GM08714 (cell line): ENCODE data around the gene CRELD2.

Source experiments
- H3K4me3 ChIP-seq: fragments of 200-500 bp; sonication (Bioruptor generic); 2 replicates; pipeline ENCODE4 v1.5.1; 2014; ENCODE audit warnings: mild to moderate bottlenecking, low read length, inconsistent platforms
- ZNF274 ChIP-seq: IDR thresholded peaks from 2 replicates; pipeline ENCODE4 v1.6.1; 2012; ENCODE audit warnings: mild to moderate bottlenecking, low read depth, low read length

CRELD2 gene

DNA sequence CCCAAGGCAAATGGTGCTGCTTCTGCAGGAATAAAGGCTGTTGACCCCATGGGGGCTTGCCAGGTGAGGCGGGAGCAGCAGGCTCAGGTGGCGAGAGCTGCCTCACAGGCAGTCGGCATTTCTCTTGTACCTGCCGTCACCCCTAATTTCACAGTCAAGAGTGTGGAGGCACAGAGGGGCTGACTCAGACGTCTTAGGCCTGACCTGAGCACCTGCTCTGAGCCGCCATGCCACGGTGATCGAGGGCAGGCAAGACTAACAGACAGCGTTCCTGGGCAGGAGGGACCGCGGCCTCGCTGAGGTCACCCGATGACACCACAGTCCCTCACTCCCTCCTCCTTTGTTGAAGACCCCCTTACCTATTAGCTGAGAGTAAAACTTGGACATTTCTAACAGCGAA lies 5.4 kb upstream of the CRELD2 start:
- no peak overlapping the region for H3K4me3 ChIP-seq
- no peak for TF ChIP-seq ZNF274

DNA sequence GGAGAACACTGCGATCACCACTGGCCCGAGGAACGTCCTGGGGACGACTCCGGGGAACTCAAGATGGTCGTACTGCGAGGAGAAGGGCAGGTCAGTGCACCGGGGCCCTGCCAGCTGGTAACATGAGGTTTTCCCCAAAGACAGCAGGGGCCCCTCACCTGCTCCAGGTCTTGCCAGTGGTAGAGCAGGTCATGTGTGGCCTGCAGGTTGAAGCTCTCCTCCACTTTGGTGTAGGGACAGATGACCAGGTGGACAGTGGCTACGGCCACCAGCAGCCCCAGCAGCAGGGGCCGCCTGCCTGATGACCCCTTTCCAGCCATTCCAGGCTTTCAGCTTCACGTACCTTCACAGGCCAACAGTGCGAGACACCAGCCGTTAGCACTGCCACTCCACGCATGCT lies 5.0 kb upstream of the CRELD2 start:
- no peak overlapping the region for H3K4me3 ChIP-seq
- TF ChIP-seq ZNF274, result no peak

DNA sequence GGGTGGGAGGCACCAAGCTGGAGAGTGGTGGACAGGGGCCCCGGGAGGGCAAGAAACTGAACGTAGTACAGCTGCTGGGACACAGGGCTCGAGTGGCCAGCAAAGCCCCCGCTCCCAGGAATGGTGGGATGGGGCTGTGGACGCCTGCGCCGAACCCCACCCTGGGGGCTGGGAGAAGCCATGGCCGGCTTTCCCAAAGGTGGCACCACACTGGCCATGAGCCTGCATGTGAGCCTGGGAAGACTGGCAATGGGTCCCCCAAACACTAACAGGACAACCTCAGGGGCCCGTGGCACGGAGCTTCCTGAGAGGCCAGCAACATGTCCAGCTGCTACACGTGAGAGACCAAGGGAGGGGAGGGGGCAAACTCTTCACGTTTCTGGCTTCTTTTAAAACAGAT lies 4.2 kb upstream of the CRELD2 start:
- no peak for TF ChIP-seq ZNF274
- H3K4me3 ChIP-seq, result no peak overlapping the region

DNA sequence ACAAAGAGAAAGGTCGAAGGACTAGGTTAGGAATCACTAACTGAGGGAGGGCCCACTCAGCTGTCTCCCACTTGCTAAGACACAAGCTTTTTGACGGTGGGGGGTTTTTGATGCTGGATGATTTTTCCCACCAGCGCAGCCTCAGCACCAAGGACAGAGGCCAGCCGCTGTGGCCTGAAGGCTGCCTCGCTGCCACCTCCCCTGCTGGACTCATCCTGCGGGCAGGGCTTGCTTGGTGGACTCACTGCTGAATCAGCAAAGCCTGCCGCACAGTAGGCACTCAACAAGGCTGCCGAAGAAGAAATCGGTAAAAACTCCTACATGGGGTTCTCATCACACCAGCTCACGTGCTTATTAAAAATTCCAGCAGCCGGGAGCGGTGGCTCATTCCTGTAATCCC lies 2.8 kb upstream of the CRELD2 start:
- H3K4me3 ChIP-seq, result no peak overlapping the region
- no peak for TF ChIP-seq ZNF274

DNA sequence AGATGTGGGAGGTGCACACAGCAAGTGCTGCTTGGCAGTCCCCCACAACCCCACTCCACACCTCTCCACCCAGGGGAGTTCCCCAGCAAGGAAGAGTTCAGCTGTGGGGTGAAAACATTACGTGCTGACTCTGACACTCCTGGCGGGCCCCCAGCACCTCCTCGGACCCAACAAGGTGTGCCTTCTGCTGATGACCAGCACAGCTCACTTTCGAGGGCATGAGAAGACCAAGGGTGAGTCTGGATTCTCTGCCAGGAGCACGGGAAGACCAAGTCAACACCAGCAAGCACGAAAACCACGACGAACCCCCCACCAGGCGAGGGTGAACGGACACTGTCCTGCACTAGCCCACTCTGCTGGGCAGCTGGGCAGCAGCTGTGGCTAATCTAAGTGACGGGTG lies 1.6 kb upstream of the CRELD2 start:
- no peak for TF ChIP-seq ZNF274
- no peak overlapping the region; the same call in 1 of the 2 replicates for H3K4me3 ChIP-seq

DNA sequence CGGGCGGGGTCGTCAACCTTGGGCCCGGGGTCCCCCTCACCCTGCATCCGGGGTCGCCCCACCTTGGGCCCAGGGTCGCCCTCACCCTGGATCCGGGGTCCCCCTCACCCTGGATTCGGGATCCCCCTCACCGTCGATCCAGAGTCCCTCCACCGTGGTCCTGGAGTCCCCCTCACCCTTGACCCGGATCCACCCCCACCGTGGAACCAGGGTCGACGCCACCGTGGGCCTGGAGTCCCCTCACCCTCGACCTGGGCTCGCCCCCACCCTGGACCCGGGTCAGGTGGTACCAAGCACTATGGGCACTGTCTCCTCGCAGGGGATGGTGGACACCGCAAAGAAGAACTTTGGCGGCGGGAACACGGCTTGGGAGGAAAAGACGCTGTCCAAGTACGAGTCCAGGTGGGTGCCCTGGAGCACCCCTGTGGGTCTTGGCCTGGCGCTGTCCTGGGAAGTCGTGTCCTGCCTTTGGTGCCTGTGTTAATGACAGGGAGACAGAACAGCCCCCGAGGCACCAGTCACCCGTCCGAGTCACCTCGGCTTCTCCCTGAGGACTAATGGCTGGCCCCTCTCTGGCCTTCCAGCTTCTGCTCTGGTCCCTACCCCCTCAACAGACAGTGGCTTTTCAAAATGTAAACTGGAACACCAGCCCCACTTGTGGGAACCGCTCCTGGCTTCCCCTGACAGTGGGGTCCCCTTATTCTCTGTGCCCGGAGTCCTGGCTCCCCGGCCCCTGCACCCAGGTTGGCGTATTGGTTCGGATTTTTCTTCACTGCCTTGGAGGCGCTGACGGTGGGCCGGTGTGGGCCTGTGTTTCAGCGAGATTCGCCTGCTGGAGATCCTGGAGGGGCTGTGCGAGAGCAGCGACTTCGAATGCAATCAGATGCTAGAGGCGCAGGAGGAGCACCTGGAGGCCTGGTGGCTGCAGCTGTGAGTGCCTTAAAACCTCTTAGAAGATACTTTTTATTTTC lies 762 bp downstream of the CRELD2 start:
- H3K4me3 ChIP-seq, result peak overlapping the region; percentile 70
- no peak for TF ChIP-seq ZNF274

DNA sequence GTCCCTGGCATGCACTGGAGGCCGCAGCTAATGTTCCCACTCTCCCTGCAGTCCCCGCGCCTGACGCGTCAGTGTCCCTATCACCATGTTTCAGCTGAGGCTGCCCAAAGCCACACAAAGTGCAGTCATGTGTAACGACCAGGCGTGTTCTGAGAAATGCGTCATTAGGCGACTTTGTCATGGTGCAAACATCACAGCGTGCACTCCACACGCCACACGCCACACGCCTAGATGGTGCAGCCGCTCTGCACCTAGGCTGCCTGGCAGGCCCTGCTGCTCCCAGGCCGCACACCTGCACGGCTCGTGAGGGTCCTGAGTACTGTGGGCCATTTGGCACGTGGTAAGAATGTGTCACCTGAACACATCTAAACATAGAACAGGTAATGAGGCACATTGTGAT lies 2.4 kb downstream of the CRELD2 start:
- H3K4me3 ChIP-seq, result no peak overlapping the region
- TF ChIP-seq ZNF274, result no peak

DNA sequence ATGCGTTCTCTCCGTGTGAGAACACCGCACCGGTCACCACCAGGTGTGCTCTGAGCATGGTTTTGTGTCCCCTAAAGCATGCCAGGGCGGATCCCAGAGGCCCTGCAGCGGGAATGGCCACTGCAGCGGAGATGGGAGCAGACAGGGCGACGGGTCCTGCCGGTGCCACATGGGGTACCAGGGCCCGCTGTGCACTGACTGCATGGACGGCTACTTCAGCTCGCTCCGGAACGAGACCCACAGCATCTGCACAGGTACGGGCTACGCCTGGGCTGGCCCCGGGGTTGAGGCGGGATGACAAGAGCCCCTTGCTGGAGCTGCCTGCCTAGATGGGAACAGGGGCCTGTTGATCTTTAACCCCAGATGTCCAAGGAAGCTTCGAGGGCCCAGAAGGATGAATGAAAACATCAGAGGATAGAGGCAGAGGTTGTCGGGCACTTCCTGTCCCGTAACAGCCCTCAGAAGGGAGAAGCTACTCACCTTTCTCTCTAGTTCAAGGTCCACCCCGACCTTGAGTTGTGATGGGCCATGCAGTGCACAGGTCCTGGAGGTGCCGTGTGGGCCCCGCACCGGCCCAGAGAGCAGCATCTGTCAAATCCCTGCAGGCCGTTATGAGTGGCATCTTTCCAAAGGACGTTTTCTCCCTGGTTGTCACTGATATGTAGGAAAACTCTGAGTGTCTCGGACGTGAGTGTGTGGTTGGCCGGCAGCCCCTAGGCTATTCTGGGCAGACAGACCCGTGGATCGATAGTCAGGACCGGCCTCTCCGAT lies 3.3 kb downstream of the CRELD2 start:
- H3K4me3 ChIP-seq, result no peak overlapping the region

DNA sequence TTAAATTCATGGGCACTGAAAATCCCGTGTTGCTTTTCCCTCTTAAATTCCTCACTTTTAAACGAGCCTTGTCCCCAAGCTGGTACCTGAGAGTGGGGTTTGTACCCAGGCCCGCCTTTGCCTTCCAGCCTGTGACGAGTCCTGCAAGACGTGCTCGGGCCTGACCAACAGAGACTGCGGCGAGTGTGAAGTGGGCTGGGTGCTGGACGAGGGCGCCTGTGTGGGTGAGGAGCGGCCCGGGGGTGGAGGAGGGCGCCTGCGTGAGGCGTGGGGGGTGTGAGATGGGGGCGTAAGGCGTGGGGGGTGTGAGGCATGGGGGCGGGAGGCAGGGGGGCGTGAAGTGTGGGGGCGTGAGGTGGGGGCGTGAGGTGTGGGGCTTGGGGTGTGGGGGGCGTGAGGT lies 4.0 kb downstream of the CRELD2 start:
- no peak overlapping the region for H3K4me3 ChIP-seq
- no peak for TF ChIP-seq ZNF274

More for the DNA sequence above, 3.3 kb downstream of the CRELD2 start:
- no peak for TF ChIP-seq ZNF274

DNA sequence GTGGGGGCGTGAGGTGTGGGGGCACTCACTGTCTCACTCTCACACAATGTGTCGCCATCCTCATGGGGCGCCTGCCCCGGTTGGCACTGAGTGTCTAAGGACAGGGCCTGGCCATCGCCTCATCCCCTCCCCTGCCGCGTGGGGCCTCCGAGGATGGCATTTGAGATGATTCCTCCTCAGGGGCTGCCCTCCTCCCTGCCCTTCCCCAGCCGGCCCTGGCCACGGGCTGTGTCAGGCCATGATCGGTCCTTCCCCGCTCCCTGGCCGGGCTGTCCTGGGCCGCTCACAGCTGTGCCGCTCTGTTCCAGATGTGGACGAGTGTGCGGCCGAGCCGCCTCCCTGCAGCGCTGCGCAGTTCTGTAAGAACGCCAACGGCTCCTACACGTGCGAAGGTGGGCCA lies 4.5 kb downstream of the CRELD2 start:
- no peak overlapping the region for H3K4me3 ChIP-seq
- TF ChIP-seq ZNF274, result no peak

DNA sequence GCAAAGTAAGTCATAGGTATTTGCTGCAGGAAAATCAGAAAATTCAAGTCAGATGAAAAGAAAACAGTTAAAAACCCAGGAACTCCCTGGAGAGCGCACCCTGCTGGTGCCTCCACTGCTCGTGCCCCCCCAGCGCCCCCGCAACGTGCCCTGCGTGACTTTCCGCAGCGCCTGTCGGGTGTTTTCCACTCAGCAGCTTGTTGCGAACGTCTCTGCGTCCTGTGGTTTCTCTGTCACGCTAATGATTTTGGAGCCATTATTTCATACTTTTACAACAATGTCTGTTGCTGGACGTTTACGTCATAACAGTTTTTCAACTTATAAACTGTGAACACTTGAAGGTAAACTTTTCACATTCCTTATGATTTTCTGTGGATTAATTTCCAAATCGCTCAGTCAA lies 5.0 kb downstream of the CRELD2 start:
- H3K4me3 ChIP-seq, result no peak overlapping the region
- TF ChIP-seq ZNF274, result no peak

DNA sequence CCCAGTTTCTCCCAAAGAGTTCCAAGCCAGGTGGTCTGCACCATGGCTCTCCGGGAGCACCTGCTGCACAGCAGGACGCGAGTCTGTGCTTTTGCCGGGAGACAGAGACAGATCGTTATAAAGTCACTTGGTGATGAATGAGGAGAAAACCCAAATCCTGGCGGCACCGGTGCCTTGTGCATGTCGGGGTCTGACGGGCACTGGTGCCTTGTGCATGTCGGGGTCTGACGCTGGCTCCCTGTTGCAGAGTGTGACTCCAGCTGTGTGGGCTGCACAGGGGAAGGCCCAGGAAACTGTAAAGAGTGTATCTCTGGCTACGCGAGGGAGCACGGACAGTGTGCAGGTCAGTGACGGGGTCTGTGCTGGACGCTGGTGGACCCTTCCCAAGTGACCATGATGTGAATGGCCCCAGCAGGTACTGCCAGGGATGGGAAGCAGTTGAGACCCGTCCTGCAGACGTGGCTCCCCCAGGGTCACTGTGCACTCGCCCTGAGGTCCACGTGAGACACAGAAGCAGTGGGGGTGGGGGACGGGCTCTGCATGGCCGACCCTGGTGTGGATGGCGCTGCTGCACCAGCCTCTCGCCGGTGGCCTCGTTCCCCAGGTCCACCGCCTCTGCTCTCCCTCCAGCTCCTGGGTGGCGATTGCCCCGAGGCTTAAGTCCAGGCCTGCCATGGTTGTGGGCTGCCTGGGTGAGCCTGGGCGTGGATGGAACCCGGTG lies 5.8 kb downstream of the CRELD2 start:
- TF ChIP-seq ZNF274, result no peak
- no peak overlapping the region for H3K4me3 ChIP-seq

DNA sequence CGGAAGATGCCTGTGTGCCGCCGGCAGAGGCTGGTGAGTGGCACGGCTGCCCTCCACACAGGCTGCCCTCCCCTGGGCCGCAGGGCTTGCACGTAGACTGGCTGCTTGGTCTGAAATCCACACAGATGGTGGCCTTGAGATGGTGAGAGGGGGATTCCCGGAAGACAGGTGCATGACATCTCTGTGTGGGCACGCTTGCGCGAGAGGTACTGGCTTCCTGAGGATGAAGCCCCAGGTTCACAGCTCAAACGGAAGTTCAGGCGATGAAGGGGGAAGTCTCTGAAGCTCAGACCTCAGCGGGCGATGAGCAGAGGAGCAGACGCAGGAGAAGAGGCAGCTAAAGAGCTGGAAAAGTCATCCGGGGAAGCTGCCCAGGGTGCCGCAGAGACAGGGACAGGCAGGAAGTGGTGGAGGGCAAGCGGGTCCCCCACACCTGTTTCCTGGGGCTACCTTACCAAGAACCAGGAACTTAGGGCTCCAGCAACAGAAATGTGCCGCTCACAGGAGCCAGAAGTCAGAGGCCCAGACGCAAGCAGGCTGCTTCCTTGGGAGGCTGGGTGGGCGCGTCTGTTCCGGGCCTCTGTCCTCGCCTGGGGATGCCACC lies 7.2 kb downstream of the CRELD2 start:
- H3K4me3 ChIP-seq, result peak overlapping the region; percentile 7; the same call in 1 of the 2 replicates
- no peak for TF ChIP-seq ZNF274

DNA sequence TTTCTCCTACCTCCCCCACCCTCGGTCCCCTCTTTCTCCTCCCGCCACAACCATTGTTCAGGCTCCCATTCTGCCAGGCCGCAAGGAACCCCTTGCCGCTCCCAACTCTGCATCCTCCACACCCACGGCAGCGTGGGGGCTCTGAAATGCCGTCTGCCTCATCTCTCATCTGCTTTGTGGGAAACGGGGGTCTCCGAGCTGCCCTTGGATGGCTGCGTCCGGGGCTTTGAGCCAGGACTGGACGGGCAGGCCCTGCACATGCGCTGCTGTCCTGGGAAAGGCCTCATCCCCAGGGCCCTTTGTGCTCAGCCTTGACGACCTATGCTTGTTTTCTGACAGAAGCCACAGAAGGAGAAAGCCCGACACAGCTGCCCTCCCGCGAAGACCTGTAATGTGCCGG lies 8.5 kb downstream of the CRELD2 start:
- no peak overlapping the region for H3K4me3 ChIP-seq
- no peak for TF ChIP-seq ZNF274
